Endothelial cell of umbilical vein (primary cell): Measurements from ENCODE around the gene PRDM16. TPM values are rescaled to one million over a fixed set of nuclear protein-coding genes. Genes with fewer than 3 reads are reported as not detected.

Experiments used
- BruUV-seq: library from RNA; stranded (reverse); fragments of 400-500 nt; replicated peaks from 2 replicates; lab custom pipeline; 2021; lab: Mats Ljungman, UMichigan
- CTCF ChIA-PET: fragments of 300-600, 350-600 bp; sonication (Branson Sonifier 250); formaldehyde crosslinking; loops from one replicate; lab custom pipeline; 2021; ENCODE audit warnings: antibody characterized with exemption, inconsistent platforms; lab: Charles Lee
- POLR2A ChIA-PET: fragments of 300-600, 350-600 bp; sonication (Branson Sonifier 250); formaldehyde crosslinking; loops from one replicate; lab custom pipeline; 2021; ENCODE audit warnings: antibody characterized with exemption, inconsistent platforms; lab: Charles Lee
- DNase-seq: peaks from one replicate; pipeline ENCODE4 v3.0.0-alpha.2; 2011; ENCODE audit warnings: low read depth, low spot score
- FAIRE-seq: peaks from 2 replicates; lab custom pipeline; 2011; peaks lifted over from hg19 to GRCh38; lab: Jason Lieb, UNC
- H2AFZ ChIP-seq: 2 replicates; pipeline ENCODE4 v1.6.0; 2012; ENCODE audit warnings: low read depth, low read length, control low read depth, inconsistent platforms
- H3K27ac ChIP-seq: 2 replicates; pipeline ENCODE4 v1.5.1; 2011; ENCODE audit warnings: low read depth, mild to moderate bottlenecking, control low read depth, low read length, moderate library complexity; ENCODE audit not compliant: insufficient read depth
- H3K27me3 ChIP-seq, 2 experiments: 2 replicates each; pipeline versions ENCODE4 v1.6.0 to v1.6.1; 2011; ENCODE audit warnings: low read length in 2 of 2, mixed read lengths in 1 of 2; ENCODE audit not compliant: control insufficient read depth in 2 of 2, insufficient read depth in 2 of 2
- H3K36me3 ChIP-seq, 2 experiments: 2 replicates in 1 of 2; 3 replicates in 1 of 2; pipeline ENCODE4 v1.5.1; 2011; ENCODE audit warnings: low read length in 2 of 2, mild to moderate bottlenecking in 1 of 2, moderate library complexity in 1 of 2; ENCODE audit not compliant: control insufficient read depth in 2 of 2, insufficient read depth in 2 of 2; ENCODE audit errors: extremely low read depth in 1 of 2
- H3K4me1 ChIP-seq: 3 replicates; pipeline ENCODE4 v1.5.1; 2011; ENCODE audit warnings: mild to moderate bottlenecking, low read length; ENCODE audit not compliant: control insufficient read depth, insufficient read depth; ENCODE audit errors: extremely low read depth
- H3K4me2 ChIP-seq: 2 replicates; pipeline ENCODE4 v1.6.1; 2011; ENCODE audit warnings: low read length, control low read depth, mixed read lengths; ENCODE audit not compliant: insufficient read depth
- H3K4me3 ChIP-seq, 3 experiments: fragments of 200-600 bp in 1 of 3; sonication (generic), shearing (Covaris generic) in 1 of 3; replicated peaks in 1 of 3; 2 replicates each; pipeline ENCODE4 v1.5.1; 2011 to 2016; ENCODE audit warnings: control low read depth in 3 of 3, low read length in 3 of 3, mild to moderate bottlenecking in 2 of 3, inconsistent platforms in 1 of 3, low read depth in 1 of 3, moderate library complexity in 1 of 3; ENCODE audit not compliant: insufficient read depth in 1 of 3
- H3K79me2 ChIP-seq: 2 replicates; pipeline ENCODE4 v1.6.0; 2012; ENCODE audit warnings: low read length, inconsistent platforms; ENCODE audit not compliant: control insufficient read depth, insufficient read depth
- H3K9ac ChIP-seq: replicated peaks from 2 replicates; pipeline ENCODE3; 2011; ENCODE audit warnings: low read length, control low read depth; ENCODE audit not compliant: insufficient read depth; ENCODE audit errors: extremely low read depth
- H3K9me1 ChIP-seq: replicated peaks from 3 replicates; pipeline ENCODE4 v1.6.0; 2011; ENCODE audit warnings: mild to moderate bottlenecking, low read length; ENCODE audit not compliant: control insufficient read depth, insufficient read depth; ENCODE audit errors: extremely low read depth
- H3K9me3 ChIP-seq: replicated peaks from 2 replicates; pipeline ENCODE4 v1.5.1; 2012; ENCODE audit warnings: low read length, inconsistent platforms; ENCODE audit not compliant: control insufficient read depth, insufficient read depth
- H4K20me1 ChIP-seq: replicated peaks from 2 replicates; pipeline ENCODE3; 2011; ENCODE audit warnings: mild to moderate bottlenecking, low read length; ENCODE audit not compliant: control insufficient read depth, insufficient read depth; ENCODE audit errors: extremely low read depth
- EZH2 ChIP-seq: IDR thresholded peaks from 2 replicates; pipeline ENCODE4 v1.6.1; 2012; ENCODE audit warnings: borderline replicate concordance, low read depth, mild to moderate bottlenecking, moderate library complexity, low read length, inconsistent platforms; ENCODE audit not compliant: severe bottlenecking
- FOS ChIP-seq: IDR thresholded peaks from 2 replicates; pipeline ENCODE4 v1.6.1; 2011; ENCODE audit warnings: mild to moderate bottlenecking, low read length, moderate library complexity, borderline replicate concordance; ENCODE audit not compliant: insufficient read depth
- GATA2 ChIP-seq: IDR thresholded peaks from 2 replicates; pipeline ENCODE4 v1.7.0; 2011; ENCODE audit warnings: low read depth, mild to moderate bottlenecking, moderate library complexity, mixed read lengths, low read length; ENCODE audit not compliant: insufficient read length, insufficient read depth
- JUN ChIP-seq: IDR thresholded peaks from 2 replicates; pipeline ENCODE4 v1.6.1; 2011; ENCODE audit warnings: borderline replicate concordance, low read depth; ENCODE audit not compliant: insufficient read length, insufficient read depth
- MYC ChIP-seq: IDR thresholded peaks from one replicate; pipeline ENCODE4 v1.6.1; 2011; ENCODE audit warnings: mild to moderate bottlenecking, low read depth, low read length
- POLR2A ChIP-seq: IDR thresholded peaks from 2 replicates; pipeline ENCODE4 v1.6.1; 2012; ENCODE audit warnings: low read depth, mild to moderate bottlenecking, control low read depth, low read length
- POLR2AphosphoS5 ChIP-seq: IDR thresholded peaks from 2 replicates; pipeline ENCODE4 v1.6.1; 2012; ENCODE audit warnings: low read depth, mild to moderate bottlenecking, control low read depth, low read length, moderate library complexity; ENCODE audit not compliant: insufficient read depth
- dilution Hi-C: fragments of 300-500 bp; cut with MboI; formaldehyde crosslinking; loops from one replicate; pipeline ENCODE4 v1.15.0; 2019; ENCODE audit warnings: low sequenced_read_pairs; ENCODE audit not compliant: extremely low pct_ligation_motif_present
- intact Hi-C: fragments of 100-400 bp; cut with micrococcal nuclease; formaldehyde crosslinking; loops from one replicate; pipeline ENCODE4 v1.10.0; 2022
- polyA plus RNA-seq, 4 experiments: library from polyadenylated mRNA; depleted of rRNA in 3 of 4; stranded (reverse) in 3 of 4; unstranded in 1 of 4; fragments of >200 nt; gene quantifications; 2 replicates each; pipeline versions ENCODE4 v1.2.1 to v1.2.3, GENCODE V29; 2011 to 2012; ENCODE audit warnings: missing spikeins in 1 of 4
- total RNA-seq: library from RNA; stranded (reverse); gene quantifications from 2 replicates; pipeline ENCODE4 v1.2.3, GENCODE V29; 2021
- TF ChIP-seq, protein P1 (sequence below), 2 donors: IDR thresholded peaks; 1 replicate in 1 of 2; 2 replicates in 1 of 2; pipeline ENCODE4 v1.5.1; 2011; ENCODE audit warnings: low read length in 2 of 2, mild to moderate bottlenecking in 2 of 2, moderate library complexity in 2 of 2, control low read depth in 1 of 2, inconsistent platforms in 1 of 2, low read depth in 1 of 2; ENCODE audit not compliant: insufficient read depth in 1 of 2; ENCODE audit errors: extremely low read depth in 1 of 2
- TF ChIP-seq, protein P2 (sequence below): IDR thresholded peaks from 2 replicates; pipeline ENCODE4 v1.6.1; 2011; ENCODE audit not compliant: insufficient read depth, insufficient read length

PRDM16 gene
- total and polyA plus RNA-seq, 2 donors (not counting 3 experiments of a cell fraction or from before 2014, with no cell fraction given): not detected

DNA sequence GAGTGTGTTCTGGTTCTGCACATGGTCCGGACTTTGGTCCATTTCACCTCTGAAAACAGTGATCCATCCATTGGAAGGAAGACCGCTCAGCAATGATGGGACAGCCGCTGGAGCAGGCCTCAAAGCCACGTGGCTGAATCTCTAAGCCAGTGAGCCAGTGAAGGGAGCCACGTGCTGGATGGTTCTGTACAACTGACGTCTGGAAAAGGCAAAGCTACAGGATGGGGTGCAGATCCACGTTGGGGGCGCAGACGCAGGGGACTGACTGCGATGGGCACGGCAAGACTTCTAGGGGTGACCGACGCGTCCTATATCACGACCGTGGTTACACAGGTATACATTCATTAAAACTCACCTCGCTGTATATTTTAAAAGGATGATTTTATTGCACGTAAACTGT lies 375.3 kb downstream of the PRDM16 start:
- H3K36me3 ChIP-seq: no peaks in the 10 kb centered on the region
- H3K4me2 ChIP-seq: no peak overlapping the region
- ChIA-PET CTCF (interaction anchor here (1.7 kb wide), 1 partner anchor 9 kb away, joined by 8 read pairs; no protein-coding TSS in a partner anchor), POLR2A (no interaction called here)
- H3K27me3 ChIP-seq: peaks cover 2% of the 10 kb centered on the region in 2 experiments
- no peaks in the 10 kb centered on the region for H3K4me1 ChIP-seq
- DNase-seq (no peak), FAIRE-seq (no peak)
- dilution Hi-C loops: no loop called here
- no TSS peak for BruUV-seq
- no peak overlapping the region for H2AFZ ChIP-seq
- TF ChIP-seq GATA2 (no peak), MYC (no peak)
- H3K4me3 ChIP-seq: no peak overlapping the region
- intact Hi-C loops: no loop called here
- H4K20me1 ChIP-seq: no peaks in the 10 kb centered on the region
- H3K79me2 ChIP-seq: no peaks in the 10 kb centered on the region
- no peaks in the 10 kb centered on the region for H3K9me1 ChIP-seq
- H3K27ac ChIP-seq: no peak overlapping the region
- no peaks in the 10 kb centered on the region for H3K9me3 ChIP-seq
- no peak overlapping the region for H3K9ac ChIP-seq

DNA sequence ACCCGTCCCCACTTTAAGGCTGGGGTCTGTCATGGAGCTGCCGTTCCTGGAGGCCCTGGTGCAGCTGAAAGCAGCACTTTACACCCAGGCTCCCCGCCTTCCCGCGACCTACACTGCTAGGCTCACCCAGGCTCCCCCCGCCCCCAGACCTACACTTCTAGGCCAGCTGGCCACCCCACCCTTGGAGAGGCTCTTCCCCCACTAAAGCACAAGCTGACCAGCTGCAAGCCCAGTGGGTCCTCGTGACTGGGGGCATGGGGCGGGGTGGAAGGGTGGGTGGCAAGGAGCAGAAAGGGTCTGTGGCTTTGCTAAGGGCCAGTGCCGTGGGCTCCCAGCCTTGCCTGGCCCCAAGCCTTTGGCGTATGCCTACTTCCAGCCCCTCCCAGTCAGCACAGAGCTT lies 375.7 kb downstream of the PRDM16 start:
- dilution Hi-C loops: no loop called here
- Histone ChIP-seq H4K20me1 (no peaks in the 10 kb centered on the region), H3K9ac (no peak overlapping the region), H3K4me1 (no peaks in the 10 kb centered on the region), H3K27ac (no peak overlapping the region), H3K4me2 (no peak overlapping the region), H3K36me3 (no peaks in the 10 kb centered on the region), H3K9me1 (no peaks in the 10 kb centered on the region), H3K4me3 (no peak overlapping the region), H2AFZ (no peak overlapping the region), H3K27me3 (peaks cover 2% of the 10 kb centered on the region in 2 experiments), H3K9me3 (no peaks in the 10 kb centered on the region), H3K79me2 (no peaks in the 10 kb centered on the region)
- ChIA-PET POLR2A (no interaction called here), CTCF (interaction anchor here (1.7 kb wide), 1 partner anchor 8 kb away, joined by 8 read pairs; no protein-coding TSS in a partner anchor)
- no peak for TF ChIP-seq GATA2
- no peak for TF ChIP-seq MYC
- TF ChIP-seq JUN: no peak
- TF ChIP-seq FOS: no peak
- no peak for TF ChIP-seq POLR2A
- TF ChIP-seq EZH2: no peak
- TF ChIP-seq, protein P1, sequence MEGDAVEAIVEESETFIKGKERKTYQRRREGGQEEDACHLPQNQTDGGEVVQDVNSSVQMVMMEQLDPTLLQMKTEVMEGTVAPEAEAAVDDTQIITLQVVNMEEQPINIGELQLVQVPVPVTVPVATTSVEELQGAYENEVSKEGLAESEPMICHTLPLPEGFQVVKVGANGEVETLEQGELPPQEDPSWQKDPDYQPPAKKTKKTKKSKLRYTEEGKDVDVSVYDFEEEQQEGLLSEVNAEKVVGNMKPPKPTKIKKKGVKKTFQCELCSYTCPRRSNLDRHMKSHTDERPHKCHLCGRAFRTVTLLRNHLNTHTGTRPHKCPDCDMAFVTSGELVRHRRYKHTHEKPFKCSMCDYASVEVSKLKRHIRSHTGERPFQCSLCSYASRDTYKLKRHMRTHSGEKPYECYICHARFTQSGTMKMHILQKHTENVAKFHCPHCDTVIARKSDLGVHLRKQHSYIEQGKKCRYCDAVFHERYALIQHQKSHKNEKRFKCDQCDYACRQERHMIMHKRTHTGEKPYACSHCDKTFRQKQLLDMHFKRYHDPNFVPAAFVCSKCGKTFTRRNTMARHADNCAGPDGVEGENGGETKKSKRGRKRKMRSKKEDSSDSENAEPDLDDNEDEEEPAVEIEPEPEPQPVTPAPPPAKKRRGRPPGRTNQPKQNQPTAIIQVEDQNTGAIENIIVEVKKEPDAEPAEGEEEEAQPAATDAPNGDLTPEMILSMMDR (IDR thresholded peaks at IDR 0.05; ENCODE audit: extremely low read depth in 1 of 2, insufficient read depth in 1 of 2, low read depth in 1 of 2, low read length in 2 of 2): no peak
- TF ChIP-seq POLR2AphosphoS5: no peak
- TF ChIP-seq, protein P2, sequence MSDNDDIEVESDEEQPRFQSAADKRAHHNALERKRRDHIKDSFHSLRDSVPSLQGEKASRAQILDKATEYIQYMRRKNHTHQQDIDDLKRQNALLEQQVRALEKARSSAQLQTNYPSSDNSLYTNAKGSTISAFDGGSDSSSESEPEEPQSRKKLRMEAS: no peak
- DNase-seq: no peak
- intact Hi-C loops: no loop called here
- FAIRE-seq: no peak
- BruUV-seq: no TSS peak
